Measurements from ENCODE around the gene GPR162. TPM values are rescaled to one million over a fixed set of nuclear protein-coding genes. Genes with fewer than 3 reads are reported as not detected.

The GPR162 gene
- total RNA-seq, 1 experiment from 2014 or later, result 2.3 TPM

DNA sequence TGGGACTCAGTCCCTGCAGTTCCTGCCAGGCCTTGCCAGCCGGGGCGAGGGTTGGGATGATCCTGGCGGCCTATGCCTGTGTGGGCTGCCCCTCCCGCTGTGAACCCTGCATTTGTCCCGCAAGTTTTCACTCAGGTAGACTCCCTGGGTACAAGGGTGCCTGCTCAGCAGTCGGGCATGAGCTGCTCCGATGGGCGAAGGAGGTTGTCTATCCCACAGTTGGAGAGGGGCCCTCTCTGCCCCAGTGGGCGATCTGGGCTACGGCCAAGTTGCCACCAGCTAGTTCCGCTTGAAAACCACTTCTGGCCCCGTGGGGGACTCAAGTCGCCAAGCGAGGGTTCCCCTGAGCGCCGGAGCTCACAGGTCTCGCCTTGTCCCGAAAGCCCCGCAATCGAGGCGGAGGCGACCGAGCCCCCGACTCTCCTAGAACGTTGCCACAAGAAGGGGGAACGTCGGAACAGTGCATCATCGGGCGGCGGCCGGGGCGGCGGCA lies 45.3 kb downstream of the GPR162 start:
- RAD21 ChIA-PET (ENCODE audit: low non-redundant PET in 1 of 2, low total read pairs in 2 of 2, uncharacterized antibody in 2 of 2, unreplicated experiment in 2 of 2), result interaction anchor here in 1 of 2 experiments (0.6 kb wide), 1 partner anchor 291 kb away, joined by 4 read pairs; no protein-coding TSS in a partner anchor
- Histone ChIP-seq H3K4me1 (ENCODE audit: control insufficient read depth in 1 of 2, insufficient read depth in 2 of 2, low read length in 2 of 2) (peaks cover 33 to 54% of the 10 kb centered on the region in 2 experiments), H3K9me2 (ENCODE audit: insufficient read depth) (no peaks in the 10 kb centered on the region), H3K27ac (ENCODE audit: low read depth, low read length) (peak overlapping the region; percentile 52), H3K9me3 (ENCODE audit: control insufficient read depth in 1 of 2, insufficient read depth in 1 of 2, low read depth in 1 of 2, low read length in 2 of 2) (no peaks in the 10 kb centered on the region), H4K20me1 (ENCODE audit: insufficient read depth) (peaks cover 12% of the 10 kb centered on the region; the same call in 1 of the 2 replicates), H3K4me3 (replicated peaks in 1 of 2; ENCODE audit: low read depth in 1 of 2, low read length in 2 of 2) (peak overlapping the region; percentile 97 to 99), H3K36me3 (ENCODE audit: control insufficient read depth in 1 of 2, insufficient read depth in 2 of 2, low read length in 2 of 2) (peaks cover 27 to 52% of the 10 kb centered on the region in 2 experiments; a peak in 3 of 4 replicates), H3K9ac (ENCODE audit: low read length) (peak overlapping the region; percentile 99), H3K79me2 (ENCODE audit: insufficient read depth, low read length) (peaks cover 47% of the 10 kb centered on the region), H3K4me2 (ENCODE audit: low read length) (peak overlapping the region; percentile 92), H2AFZ (ENCODE audit: low read depth, low read length, poor library complexity, severe bottlenecking) (no peak overlapping the region), H3K27me3 (ENCODE audit: insufficient read depth, low read length) (no peaks in the 10 kb centered on the region)
- no TSS peak for BruUV-seq (replicated peaks)
- no peak for DNase-seq (ENCODE audit: low read depth, low spot score)
- intact Hi-C loops (cut with micrococcal nuclease), result no loop called here
- CTCF ChIA-PET, result no interaction called here
- ATAC-seq, result peak; percentile 10
- POLR2A ChIA-PET, result interaction anchor here (0.6 to 10.9 kb wide), 17 partner anchors 14 to 1911 kb away, joined by 3 to 186 read pairs (median 7); partner anchors contain the start of genes C12orf57, CDCA3, COPS7A and MLF2
- TF ChIP-seq EGR1 (IDR thresholded peaks at IDR 0.05; ENCODE audit: low read depth) (no peak), SRF (IDR thresholded peaks at IDR 0.05; ENCODE audit: low read depth) (no peak), CTCF (IDR thresholded peaks at IDR 0.05 in 2 of 3, conservative IDR thresholded peaks at IDR 0.05 in 1 of 3; ENCODE audit: borderline replicate concordance in 1 of 3, insufficient read depth in 1 of 3, low read depth in 2 of 3, low read length in 2 of 3) (no peak), RAD21 (IDR thresholded peaks at IDR 0.05; ENCODE audit: low read depth) (no peak), CBX3 (IDR thresholded peaks at IDR 0.05; ENCODE audit: low read depth) (no peak), ZFX (IDR thresholded peaks at IDR 0.05) (no peak), YY1 (IDR thresholded peaks at IDR 0.05; ENCODE audit: extremely low read depth, insufficient replicate concordance, low read depth, low read length) (no peak), MAX (IDR thresholded peaks at IDR 0.05) (no peak)

All from HCT116 (cell line).